ENCODE results near the gene VWCE. TPM values are rescaled to one million over a fixed set of nuclear protein-coding genes. Genes with fewer than 3 reads are reported as not detected.
A peak's percentile ranks its signal among the peaks of the same experiment; 100 is the strongest.

The VWCE gene
- total and polyA plus RNA-seq, 9 of the 15 experiments (the other 6 are each of a cell fraction or from before 2014, with no cell fraction given), result 0.06 to 1.6 (median 0.63) TPM; not detected in 1

- TF ChIP-seq ZNF639 (CRISPR knock-in tag; conservative IDR thresholded peaks at IDR 0.05 in 1 of 2, IDR thresholded peaks at IDR 0.05 in 1 of 2) (no peak), FOXM1 (IDR thresholded peaks at IDR 0.05; ENCODE audit: low read depth) (no peak), FOXM1 (CRISPR knock-in tag; IDR thresholded peaks at IDR 0.05; ENCODE audit: low read depth) (no peak), SOX6 (IDR thresholded peaks at IDR 0.05) (no peak), JUND (IDR thresholded peaks at IDR 0.05; ENCODE audit: borderline replicate concordance, low read depth, low read length) (no peak), JUND (tag; IDR thresholded peaks at IDR 0.05; ENCODE audit: borderline replicate concordance, low read depth, low read length) (no peak), RCOR1 (IDR thresholded peaks at IDR 0.05; ENCODE audit: borderline replicate concordance in 1 of 2, low read depth in 2 of 2, low read length in 2 of 2) (no peak), CHD4 (IDR thresholded peaks at IDR 0.05; ENCODE audit: insufficient read depth, insufficient replicate concordance, low read depth, low read length, poor library complexity, severe bottlenecking) (no peak), EGR1 (conservative IDR thresholded peaks at IDR 0.05) (peak; percentile 65), SNIP1 (IDR thresholded peaks at IDR 0.05; ENCODE audit: low read depth) (no peak), XRCC3 (IDR thresholded peaks at IDR 0.05) (no peak), TARDBP (IDR thresholded peaks at IDR 0.05) (no peak), ZNF707 (CRISPR knock-in tag; conservative IDR thresholded peaks at IDR 0.05) (no peak), ZNF785 (CRISPR knock-in tag; IDR thresholded peaks at IDR 0.05) (no peak), RBM15 (IDR thresholded peaks at IDR 0.05; ENCODE audit: insufficient read depth, low read length) (no peak), POU5F1 (IDR thresholded peaks at IDR 0.05; ENCODE audit: borderline replicate concordance, low read depth, low read length, partially characterized antibody) (no peak), KDM1A (IDR thresholded peaks at IDR 0.05) (no peak), DMBX1 (CRISPR knock-in tag; IDR thresholded peaks at IDR 0.05; ENCODE audit: borderline replicate concordance) (no peak), ZNF75A (CRISPR knock-in tag; IDR thresholded peaks at IDR 0.05) (no peak), MED1 (CRISPR knock-in tag; IDR thresholded peaks at IDR 0.05; ENCODE audit: borderline replicate concordance) (no peak), CGGBP1 (CRISPR knock-in tag; IDR thresholded peaks at IDR 0.05) (no peak), EZH2 (IDR thresholded peaks at IDR 0.05; ENCODE audit: borderline replicate concordance, low read depth, low read length) (no peak), ZZZ3 (IDR thresholded peaks at IDR 0.05) (no peak)
- TF ChIP-seq, protein P1, sequence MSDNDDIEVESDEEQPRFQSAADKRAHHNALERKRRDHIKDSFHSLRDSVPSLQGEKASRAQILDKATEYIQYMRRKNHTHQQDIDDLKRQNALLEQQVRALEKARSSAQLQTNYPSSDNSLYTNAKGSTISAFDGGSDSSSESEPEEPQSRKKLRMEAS (CRISPR knock-in tag; IDR thresholded peaks at IDR 0.05), result peak; percentile 53; the same call in 1 of the 2 replicates
- TF ChIP-seq, protein P2, sequence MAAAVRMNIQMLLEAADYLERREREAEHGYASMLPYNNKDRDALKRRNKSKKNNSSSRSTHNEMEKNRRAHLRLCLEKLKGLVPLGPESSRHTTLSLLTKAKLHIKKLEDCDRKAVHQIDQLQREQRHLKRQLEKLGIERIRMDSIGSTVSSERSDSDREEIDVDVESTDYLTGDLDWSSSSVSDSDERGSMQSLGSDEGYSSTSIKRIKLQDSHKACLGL (CRISPR knock-in tag; IDR thresholded peaks at IDR 0.05; ENCODE audit: borderline replicate concordance, poor library complexity, severe bottlenecking), result no peak
Measured at GRCh38 chr11:61281581-61282250, 13.4 kb downstream of the VWCE start (continued).
